K562 (cell line): ENCODE data around the gene OBP2A. TPM values are rescaled to one million over a fixed set of nuclear protein-coding genes. Genes with fewer than 3 reads are reported as not detected.

ENCODE experiments used
- ATAC-seq: fragments of 200-7000 bp; cut with Tn5 transposase; 3 replicates; pipeline ENCODE4 v1.9.1; 2020; ENCODE audit warnings: moderate library complexity
- BruUV-seq: library from RNA; stranded (reverse); fragments of 400-500 nt; replicated peaks from 2 replicates; lab custom pipeline; 2021; lab: Mats Ljungman, UMichigan
- CTCF ChIA-PET: fragments of 300-600 bp; formaldehyde crosslinking; extraction: SDS; loops from one replicate; lab custom pipeline; 2021; ENCODE audit warnings: low intra/inter-chr PET ratio; lab: Yijun Ruan, JAX
- POLR2A ChIA-PET: fragments of 300-600, 350-650 bp; sonication (Branson Sonifier 250); formaldehyde crosslinking; extraction: SDS; loops from one replicate; lab custom pipeline; 2021; ENCODE audit warnings: antibody characterized with exemption, inconsistent platforms; lab: Yijun Ruan, JAX
- DNase-seq, 4 experiments: peaks; one replicate each; pipeline versions ENCODE4 v3.0.0 to v3.0.0-alpha.2; 2011 to 2018; ENCODE audit warnings: low spot score in 3 of 4, mixed read lengths in 3 of 4; ENCODE audit errors: extremely low read depth in 1 of 4
- FAIRE-seq: peaks from 2 replicates; lab custom pipeline; 2011; peaks lifted over from hg19 to GRCh38; lab: Jason Lieb, UNC
- H2AFZ ChIP-seq: 2 replicates; pipeline ENCODE4 v1.6.0; 2011; ENCODE audit warnings: low read depth, low read length, control low read depth, inconsistent platforms
- H3K27ac ChIP-seq: fragments of 200-600 bp; 3 replicates; pipeline ENCODE4 v1.8.0; 2011; ENCODE audit warnings: low read depth, mild to moderate bottlenecking, control low read depth, inconsistent platforms, low read length, moderate library complexity, mixed read lengths; ENCODE audit errors: extremely low read depth
- H3K27me3 ChIP-seq, 2 experiments: fragments of 300-600 bp in 1 of 2; 2 replicates in 1 of 2; 3 replicates in 1 of 2; pipeline versions ENCODE4 v1.6.0 to v1.8.0; 2011; ENCODE audit warnings: inconsistent platforms in 2 of 2, low read length in 2 of 2, mild to moderate bottlenecking in 1 of 2, mixed read lengths in 1 of 2, moderate library complexity in 1 of 2; ENCODE audit not compliant: control insufficient read depth in 2 of 2, insufficient read depth in 2 of 2
- H3K36me3 ChIP-seq: fragments of 300-600 bp; 3 replicates; pipeline ENCODE4 v1.8.0; 2011; ENCODE audit warnings: mild to moderate bottlenecking, low read length, inconsistent platforms; ENCODE audit not compliant: control insufficient read depth, insufficient read depth
- H3K4me1 ChIP-seq, 2 experiments: fragments of 200-600 bp in 1 of 2; replicated peaks in 1 of 2; 2 replicates in 1 of 2; 3 replicates in 1 of 2; pipeline versions ENCODE4 v1.5.1 to v1.8.0; 2011; ENCODE audit warnings: inconsistent platforms in 2 of 2, low read length in 2 of 2, mild to moderate bottlenecking in 1 of 2, mixed read lengths in 1 of 2, moderate library complexity in 1 of 2; ENCODE audit not compliant: control insufficient read depth in 2 of 2, insufficient read depth in 2 of 2
- H3K4me2 ChIP-seq: 2 replicates; pipeline ENCODE4 v1.6.1; 2011; ENCODE audit warnings: low read length, control low read depth, inconsistent platforms, mixed read lengths; ENCODE audit not compliant: insufficient read depth
- H3K4me3 ChIP-seq: fragments of 200-600 bp; sonication (generic), shearing (Covaris generic); 2 replicates; pipeline ENCODE4 v1.5.1; 2016; ENCODE audit warnings: control low read depth, inconsistent platforms
- H3K79me2 ChIP-seq: fragments of 200-600 bp; 3 replicates; pipeline ENCODE4 v1.8.0; 2011; ENCODE audit warnings: low read length, inconsistent platforms; ENCODE audit not compliant: control insufficient read depth, insufficient read depth
- H3K9ac ChIP-seq, 2 experiments: 2 replicates each; pipeline versions ENCODE4 v1.6.0 to v1.6.1; 2011; ENCODE audit warnings: low read depth in 2 of 2, low read length in 2 of 2, control low read depth in 1 of 2, inconsistent platforms in 1 of 2, mild to moderate bottlenecking in 1 of 2, mixed read lengths in 1 of 2; ENCODE audit not compliant: insufficient read depth in 1 of 2
- H3K9me1 ChIP-seq: one replicate; pipeline ENCODE4 v1.6.0; 2011; ENCODE audit warnings: inconsistent platforms, mild to moderate bottlenecking, low read length, moderate library complexity; ENCODE audit not compliant: control insufficient read depth, insufficient read depth
- H3K9me3 ChIP-seq: replicated peaks from 2 replicates; pipeline ENCODE4 v1.5.1; 2011; ENCODE audit warnings: low read depth, low read length, inconsistent platforms; ENCODE audit not compliant: control insufficient read depth, insufficient read depth
- H4K20me1 ChIP-seq: replicated peaks from 2 replicates; pipeline ENCODE4 v1.6.1; 2011; ENCODE audit warnings: low read length, inconsistent platforms, mixed read lengths; ENCODE audit not compliant: control insufficient read depth, insufficient read depth
- NCOA4 ChIP-seq: fragments of 450-650 bp; IDR thresholded peaks from 2 replicates; pipeline ENCODE4 v1.6.1; 2018; ENCODE audit warnings: mild to moderate bottlenecking; ENCODE audit not compliant: partially characterized antibody
- SMAD1 ChIP-seq: fragments of 150-350 bp; IDR thresholded peaks from 2 replicates; pipeline ENCODE4 v1.6.1; 2014; ENCODE audit warnings: low read length, low read depth; ENCODE audit not compliant: partially characterized antibody
- ZBTB9 ChIP-seq: fragments of 450-650 bp; formaldehyde crosslinking; IDR thresholded peaks from 2 replicates; pipeline ENCODE4 v1.4.0; 2020; ENCODE audit warnings: mild to moderate bottlenecking, moderate library complexity
- ZNF445 ChIP-seq: fragments of 250-450 bp; sonication (Bioruptor Pico); IDR thresholded peaks from 2 replicates; pipeline ENCODE4 v1.4.0; 2020; ENCODE audit warnings: low read depth, mild to moderate bottlenecking, moderate library complexity
- WGBS: fragments of 100-300 bp; shearing (Covaris generic); methylation state at CpG from one replicate; pipeline ENCODE4 v1.1.6; 2016; ENCODE audit warnings: low coverage, mixed read lengths; ENCODE audit not compliant: insufficient coverage; ENCODE audit errors: missing lambda C conversion rate; 5-methylcytosine and 5-hydroxymethylcytosine counted together
- in situ Hi-C: fragments of 300-500 bp; cut with MboI; formaldehyde crosslinking; loops from 4 replicates; pipeline ENCODE4 v1.15.0; 2018; ENCODE audit warnings: inconsistent platforms, mixed read lengths
- intact Hi-C: fragments of 100-400 bp; cut with micrococcal nuclease; formaldehyde crosslinking; loops from 2 replicates; pipeline ENCODE4 v1.14.2; 2022
- polyA plus RNA-seq, 8 experiments: library from polyadenylated mRNA; depleted of rRNA in 4 of 8; stranded (reverse) in 5 of 8; unstranded in 3 of 8; fragments of >200 nt; fragmentation: Nextera tagmentation in 2 of 8; fragmentation: Illumina TruSeq in 1 of 8; extraction: Ambion mirVana in 2 of 8; extraction: Trizol in 1 of 8; gene quantifications; 2 replicates each; pipeline versions ENCODE4 v1.2.1 to v1.2.3, GENCODE V29; 2011 to 2014; ENCODE audit warnings: inconsistent platforms in 1 of 8, missing spikeins in 1 of 8
- total RNA-seq, 7 experiments: library from RNA; depleted of rRNA in 6 of 7; stranded (reverse); fragments of >200 nt in 6 of 7; fragmentation: Illumina TruSeq in 2 of 7; extraction: Trizol in 2 of 7; gene quantifications; 2 replicates each; pipeline versions ENCODE4 v1.2.1 to v1.2.3, GENCODE V29; 2011 to 2021; ENCODE audit warnings: low replicate concordance in 1 of 7
- TF ChIP-seq, protein P1 (sequence below): sonication (generic); formaldehyde crosslinking; IDR thresholded peaks from 2 replicates; pipeline ENCODE4 v1.8.0; 2023; ENCODE audit warnings: mild to moderate bottlenecking, missing genetic modification reagents
- TF ChIP-seq, protein P2 (sequence below): fragments of 450-650 bp; conservative IDR thresholded peaks from 2 replicates; pipeline ENCODE4 v1.6.1; 2016; ENCODE audit warnings: missing genetic modification characterization, low read depth, mild to moderate bottlenecking, control low read depth, missing compliant biosample characterization

OBP2A gene
- total and polyA plus RNA-seq, 9 of the 15 experiments (the other 6 are each of a cell fraction or from before 2014, with no cell fraction given), result not detected

- no peak overlapping the region for H3K9ac ChIP-seq
- ChIA-PET CTCF (no interaction called here), POLR2A (interaction anchor here (0.7 kb wide), 1 partner anchor 1069 kb away, joined by 4 read pairs; no protein-coding TSS in a partner anchor)
- H3K9me1 ChIP-seq, result no peaks in the 10 kb centered on the region
- DNase-seq (no peak), ATAC-seq (no peak), FAIRE-seq (no peak)
- H3K36me3 ChIP-seq, result no peaks in the 10 kb centered on the region
- H2AFZ ChIP-seq, result no peak overlapping the region
- H3K4me1 ChIP-seq, result peaks cover 10 to 39% of the 10 kb centered on the region in 2 experiments; a peak in 2 of 5 replicates
- H3K27ac ChIP-seq, result no peak overlapping the region
- H3K79me2 ChIP-seq, result no peaks in the 10 kb centered on the region
- in situ Hi-C loops, result no loop called here
- H3K4me2 ChIP-seq, result no peak overlapping the region
- H3K9me3 ChIP-seq, result no peaks in the 10 kb centered on the region
- H4K20me1 ChIP-seq, result 0 out of 2 replicates have a peak, but pooled peaks cover 5% of the 10 kb centered on the region
- TF ChIP-seq, protein P1, sequence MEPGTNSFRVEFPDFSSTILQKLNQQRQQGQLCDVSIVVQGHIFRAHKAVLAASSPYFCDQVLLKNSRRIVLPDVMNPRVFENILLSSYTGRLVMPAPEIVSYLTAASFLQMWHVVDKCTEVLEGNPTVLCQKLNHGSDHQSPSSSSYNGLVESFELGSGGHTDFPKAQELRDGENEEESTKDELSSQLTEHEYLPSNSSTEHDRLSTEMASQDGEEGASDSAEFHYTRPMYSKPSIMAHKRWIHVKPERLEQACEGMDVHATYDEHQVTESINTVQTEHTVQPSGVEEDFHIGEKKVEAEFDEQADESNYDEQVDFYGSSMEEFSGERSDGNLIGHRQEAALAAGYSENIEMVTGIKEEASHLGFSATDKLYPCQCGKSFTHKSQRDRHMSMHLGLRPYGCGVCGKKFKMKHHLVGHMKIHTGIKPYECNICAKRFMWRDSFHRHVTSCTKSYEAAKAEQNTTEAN (CRISPR knock-in tag), result no peak
- TF ChIP-seq, protein P2, sequence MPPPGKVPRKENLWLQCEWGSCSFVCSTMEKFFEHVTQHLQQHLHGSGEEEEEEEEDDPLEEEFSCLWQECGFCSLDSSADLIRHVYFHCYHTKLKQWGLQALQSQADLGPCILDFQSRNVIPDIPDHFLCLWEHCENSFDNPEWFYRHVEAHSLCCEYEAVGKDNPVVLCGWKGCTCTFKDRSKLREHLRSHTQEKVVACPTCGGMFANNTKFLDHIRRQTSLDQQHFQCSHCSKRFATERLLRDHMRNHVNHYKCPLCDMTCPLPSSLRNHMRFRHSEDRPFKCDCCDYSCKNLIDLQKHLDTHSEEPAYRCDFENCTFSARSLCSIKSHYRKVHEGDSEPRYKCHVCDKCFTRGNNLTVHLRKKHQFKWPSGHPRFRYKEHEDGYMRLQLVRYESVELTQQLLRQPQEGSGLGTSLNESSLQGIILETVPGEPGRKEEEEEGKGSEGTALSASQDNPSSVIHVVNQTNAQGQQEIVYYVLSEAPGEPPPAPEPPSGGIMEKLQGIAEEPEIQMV (tag), result no peak
- TF ChIP-seq ZBTB9 (no peak), ZNF445 (CRISPR knock-in tag) (no peak), SMAD1 (no peak), NCOA4 (no peak)
- BruUV-seq, result no TSS peak
- H3K27me3 ChIP-seq, result peaks cover 0 to 67% of the 10 kb centered on the region in 2 experiments; a peak in 3 of 5 replicates
- intact Hi-C loops, result no loop called here
- WGBS, result 5% methylated on average over 16 of the region's 16 CpGs
- no peak overlapping the region for H3K4me3 ChIP-seq
These were observed 37.7 kb downstream of the OBP2A start for GRCh38 chr9:135583688-135584011.
